Erythroblast (primary cell): ENCODE measurements around the gene FGF14.

Source experiments
- GATA1 ChIP-seq: IDR thresholded peaks from 2 replicates; pipeline ENCODE4 v1.6.1; 2011; ENCODE audit warnings: low read depth, mild to moderate bottlenecking, control low read depth, low read length, moderate library complexity
- POLR2A ChIP-seq: IDR thresholded peaks from 2 replicates; pipeline ENCODE4 v1.6.1; 2011; ENCODE audit warnings: mild to moderate bottlenecking, low read length

DNA sequence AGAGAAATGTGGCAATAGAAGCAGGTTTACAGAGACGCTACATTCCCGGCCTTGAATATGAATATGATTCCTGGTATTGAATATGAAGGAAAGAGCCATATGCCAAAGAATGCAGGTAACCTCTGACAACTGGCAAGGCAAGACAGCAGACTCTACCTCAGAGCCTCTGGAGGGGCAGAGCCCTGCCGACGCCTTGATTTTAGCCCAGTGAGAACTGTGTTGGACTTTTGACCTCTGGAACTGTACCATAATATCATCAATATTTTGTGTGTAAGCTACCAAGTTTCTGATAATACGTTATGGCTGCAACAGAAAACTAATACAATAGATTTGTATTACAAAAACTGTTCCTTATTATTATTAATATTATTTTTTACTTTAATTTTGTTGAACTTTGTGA lies 219.7 kb downstream of the FGF14 start:
- no peak for TF ChIP-seq POLR2A
- no peak for TF ChIP-seq GATA1
